ENCODE data around the gene STPG3.

Gene STPG3

GRCh38 chr9:137273611-137274320 is 22.7 kb downstream of the STPG3 start:
- in situ Hi-C loops (cut with MboI; ENCODE audit: low pct_unique_long_range_greater_than_20kb, low sequenced_read_pairs): no loop called here
- no peak for DNase-seq

DNA sequence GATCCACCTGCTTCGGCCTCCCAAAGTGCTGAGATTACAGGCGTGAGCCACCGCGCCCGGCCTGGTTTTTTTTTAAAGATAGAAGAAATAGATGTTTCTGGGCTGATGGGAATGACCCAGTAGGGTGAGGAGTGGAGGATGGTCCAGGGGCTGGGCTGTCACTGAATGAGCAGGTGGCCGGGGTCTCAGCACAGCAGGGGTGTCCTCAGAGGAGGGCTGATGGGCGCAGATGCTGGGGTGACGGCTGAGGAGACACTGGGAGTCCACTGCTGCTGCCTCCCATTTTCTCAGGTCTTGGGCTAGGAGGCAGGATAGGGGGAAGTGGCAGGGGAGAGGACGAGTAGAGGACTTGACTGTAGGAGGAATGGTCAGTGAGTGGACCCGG is 24.1 kb downstream of the STPG3 start:
- in situ Hi-C loops (cut with MboI; ENCODE audit: low pct_unique_long_range_greater_than_20kb, low sequenced_read_pairs): no loop called here
- DNase-seq: no peak

DNA sequence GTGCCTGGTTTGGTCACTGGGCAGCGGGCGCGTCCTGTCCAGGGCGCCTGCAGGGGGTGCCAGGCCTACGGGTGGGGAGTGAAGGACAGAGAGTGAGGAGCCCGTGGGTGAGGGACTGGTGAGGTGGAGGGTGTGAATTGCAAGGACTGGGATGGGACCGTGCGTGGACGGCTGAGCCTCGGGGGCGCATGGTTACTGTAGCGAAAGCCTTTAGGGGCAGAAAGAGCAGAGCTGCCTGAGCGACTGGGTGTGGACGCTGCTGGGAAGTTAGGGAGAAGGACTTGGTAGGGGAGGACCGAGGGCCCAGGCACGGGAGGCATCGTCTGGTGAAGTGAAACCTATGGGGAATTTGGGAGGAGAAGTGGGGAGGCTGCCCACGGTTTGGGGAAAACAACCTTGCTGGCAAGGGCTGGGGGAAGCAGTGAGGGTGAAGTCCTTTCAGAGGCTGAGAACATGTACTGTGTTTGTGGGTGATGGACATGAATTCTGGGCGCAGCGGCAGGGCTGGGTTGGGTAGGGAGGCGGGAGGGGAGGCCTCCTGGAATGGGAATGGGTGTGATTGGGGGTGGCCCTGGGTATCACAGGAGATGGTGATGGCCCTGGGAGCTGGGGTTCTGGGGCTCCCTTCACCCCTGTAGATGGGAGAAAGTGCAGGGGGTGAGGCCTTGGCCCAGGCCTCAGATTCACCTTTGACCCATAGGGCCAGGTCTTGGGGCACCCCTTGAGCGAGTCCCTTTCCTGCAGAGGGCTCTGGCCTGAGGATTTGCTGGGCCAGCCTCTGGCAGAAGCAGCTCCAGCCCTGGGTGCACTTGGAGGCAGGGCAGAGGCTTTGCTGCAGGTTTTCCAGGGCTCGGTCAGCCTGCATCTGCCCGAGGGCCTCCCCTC is 24.7 kb downstream of the STPG3 start:
- no peak for DNase-seq
- in situ Hi-C loops (cut with MboI; ENCODE audit: low pct_unique_long_range_greater_than_20kb, low sequenced_read_pairs): no loop called here

GRCh38 chr9:137276473-137277328 is 25.6 kb downstream of the STPG3 start:
- DNase-seq: peak; percentile 91
- in situ Hi-C loops (cut with MboI; ENCODE audit: low pct_unique_long_range_greater_than_20kb, low sequenced_read_pairs): no loop called here

GRCh38 chr9:137277329-137278041 is 26.4 kb downstream of the STPG3 start, which contains the start of gene TOR4A:
TOR4A (plus strand) TSS chr9:137277726; CDS start chr9:137278690, 964 bp downstream.
- in situ Hi-C loops (cut with MboI; ENCODE audit: low pct_unique_long_range_greater_than_20kb, low sequenced_read_pairs): no loop called here
- peak; percentile 85 for DNase-seq

- DNase-seq: no peak
- in situ Hi-C loops (cut with MboI; ENCODE audit: low pct_unique_long_range_greater_than_20kb, low sequenced_read_pairs): no loop called here
Measured at GRCh38 chr9:137278061-137278701, 27.1 kb downstream of the STPG3 start.

GRCh38 chr9:137278721-137279711 is 27.9 kb downstream of the STPG3 start:
- DNase-seq: no peak
- in situ Hi-C loops (cut with MboI; ENCODE audit: low pct_unique_long_range_greater_than_20kb, low sequenced_read_pairs): no loop called here

DNA sequence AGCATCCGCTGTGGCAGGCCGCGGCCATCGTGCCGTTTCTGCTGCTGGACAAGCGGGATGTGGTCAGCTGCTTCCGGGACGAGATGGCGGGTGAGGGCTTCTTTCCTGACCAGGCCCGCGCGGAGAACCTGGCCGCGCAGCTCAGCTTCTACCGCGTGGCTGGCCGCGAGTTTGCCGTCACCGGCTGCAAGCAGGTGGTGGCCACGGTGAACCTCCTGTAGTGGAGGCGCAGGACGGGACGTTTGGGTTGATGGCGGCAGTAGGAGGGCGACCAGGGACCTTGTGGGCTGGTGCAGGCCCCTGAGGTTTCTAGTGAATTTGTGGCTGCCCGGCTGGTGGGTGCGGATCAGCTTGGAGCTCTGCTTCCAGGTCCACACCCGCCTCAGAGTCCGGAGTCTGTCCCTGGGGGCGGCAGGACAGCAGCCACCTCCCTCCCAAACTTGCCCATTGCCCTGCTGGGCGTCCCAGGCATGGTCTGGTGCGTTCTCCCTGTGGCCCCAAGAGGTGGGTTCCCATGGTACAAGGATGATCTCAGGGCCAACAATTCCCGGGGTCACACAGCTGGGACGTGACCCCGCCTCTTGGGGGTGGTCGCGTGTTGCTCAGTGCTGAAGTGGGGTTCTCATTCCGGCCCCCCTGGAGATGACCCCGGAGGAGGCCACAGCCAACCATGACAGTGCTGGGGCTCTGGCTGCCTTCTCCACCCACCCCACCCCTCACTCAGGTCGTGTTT is 28.8 kb downstream of the STPG3 start:
- no peak for DNase-seq
- in situ Hi-C loops (cut with MboI; ENCODE audit: low pct_unique_long_range_greater_than_20kb, low sequenced_read_pairs): no loop called here

DNA sequence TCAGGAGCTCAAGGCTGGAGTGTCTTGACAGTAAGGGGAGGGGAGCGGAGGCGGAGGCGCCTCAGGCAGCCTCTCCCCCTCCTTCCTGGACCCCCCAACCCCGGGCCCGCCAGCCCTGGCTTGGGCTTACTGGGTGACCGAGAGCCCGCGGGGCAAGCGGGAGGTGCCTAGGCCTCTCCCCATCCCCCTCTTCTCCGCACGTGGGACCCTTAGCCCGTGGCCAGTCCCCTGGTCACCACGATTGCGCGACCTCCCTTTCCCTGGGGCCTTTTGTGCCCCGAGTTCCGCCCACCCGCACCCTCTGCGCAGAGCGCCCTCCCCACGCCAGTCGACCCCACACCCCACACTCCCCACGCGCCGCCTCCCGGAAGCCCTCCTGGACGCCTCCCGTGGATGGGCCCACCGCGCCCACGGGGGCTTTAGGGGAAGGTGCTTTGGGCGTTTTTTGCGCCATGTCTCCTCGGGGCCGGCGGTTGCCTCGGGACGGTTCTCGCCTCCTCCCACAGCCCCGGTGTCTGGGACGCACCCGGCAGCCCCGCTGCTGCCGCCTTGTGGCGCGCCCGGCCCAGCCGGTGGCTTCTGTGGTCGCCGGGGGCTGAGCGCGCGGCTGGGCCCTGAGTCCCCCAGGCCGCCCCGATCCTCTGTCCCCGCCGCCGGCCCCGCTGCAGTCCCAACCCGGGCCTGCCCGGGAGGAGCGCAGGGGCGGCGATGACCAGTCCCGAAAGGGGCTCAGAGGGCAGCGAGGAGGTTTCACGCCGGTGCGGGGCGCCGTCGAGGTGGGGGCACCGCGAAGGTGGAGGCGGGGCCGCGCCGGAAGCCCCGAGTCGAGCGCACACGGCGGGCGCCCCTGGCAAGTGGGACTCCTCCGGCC is 29.6 kb downstream of the STPG3 start:
- DNase-seq: no peak
- in situ Hi-C loops (cut with MboI; ENCODE audit: low pct_unique_long_range_greater_than_20kb, low sequenced_read_pairs): no loop called here

GRCh38 chr9:137281345-137282116 is 30.4 kb downstream of the STPG3 start:
- in situ Hi-C loops (cut with MboI; ENCODE audit: low pct_unique_long_range_greater_than_20kb, low sequenced_read_pairs): no loop called here
- DNase-seq: no peak

DNA sequence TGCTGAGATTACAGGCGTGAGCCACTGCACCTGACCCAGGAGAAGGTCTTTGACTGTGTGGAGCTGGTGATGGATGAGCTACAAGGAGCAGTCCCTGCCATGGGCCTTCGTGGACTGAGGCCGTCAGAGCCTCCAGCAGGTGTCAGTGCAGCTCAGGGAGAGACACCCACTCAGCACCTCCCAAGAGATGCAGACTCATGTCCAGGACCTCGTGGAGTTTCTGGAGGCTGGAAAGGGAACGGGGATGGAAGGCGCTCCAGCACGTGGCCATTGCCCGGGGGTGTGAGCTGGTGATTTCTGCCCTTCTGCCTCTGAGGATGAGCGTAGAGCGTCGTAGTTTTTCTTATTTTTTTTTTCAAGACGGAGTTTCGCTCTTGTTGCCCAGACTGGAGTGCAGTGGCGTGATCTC is 35.9 kb downstream of the STPG3 start:
- peak; percentile 83 for DNase-seq
- in situ Hi-C loops (cut with MboI; ENCODE audit: low pct_unique_long_range_greater_than_20kb, low sequenced_read_pairs): no loop called here

DNA sequence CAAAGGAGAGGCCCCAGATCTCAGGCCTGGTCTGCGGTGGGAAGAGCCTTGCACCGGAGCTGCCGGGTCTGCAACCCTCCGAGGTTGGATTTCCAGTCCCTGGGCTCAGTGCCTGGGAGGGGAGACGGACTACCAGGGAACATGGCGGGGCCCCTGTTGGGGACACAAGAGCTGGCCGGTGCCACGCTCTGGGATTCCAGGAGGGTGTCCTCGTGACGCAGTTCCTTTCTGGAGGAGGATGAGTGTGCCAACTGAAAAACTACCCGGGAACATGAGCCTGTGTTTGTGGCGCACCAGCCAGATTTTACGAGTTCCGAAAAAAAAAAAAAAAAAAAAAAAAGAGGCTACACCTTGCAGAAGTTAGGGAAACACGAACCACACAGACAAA is 42.0 kb downstream of the STPG3 start:
- DNase-seq: no peak
- in situ Hi-C loops (cut with MboI; ENCODE audit: low pct_unique_long_range_greater_than_20kb, low sequenced_read_pairs): loop anchor here (10.0 kb wide), 1 partner anchor 112 kb away; no protein-coding TSS in a partner anchor

DNA sequence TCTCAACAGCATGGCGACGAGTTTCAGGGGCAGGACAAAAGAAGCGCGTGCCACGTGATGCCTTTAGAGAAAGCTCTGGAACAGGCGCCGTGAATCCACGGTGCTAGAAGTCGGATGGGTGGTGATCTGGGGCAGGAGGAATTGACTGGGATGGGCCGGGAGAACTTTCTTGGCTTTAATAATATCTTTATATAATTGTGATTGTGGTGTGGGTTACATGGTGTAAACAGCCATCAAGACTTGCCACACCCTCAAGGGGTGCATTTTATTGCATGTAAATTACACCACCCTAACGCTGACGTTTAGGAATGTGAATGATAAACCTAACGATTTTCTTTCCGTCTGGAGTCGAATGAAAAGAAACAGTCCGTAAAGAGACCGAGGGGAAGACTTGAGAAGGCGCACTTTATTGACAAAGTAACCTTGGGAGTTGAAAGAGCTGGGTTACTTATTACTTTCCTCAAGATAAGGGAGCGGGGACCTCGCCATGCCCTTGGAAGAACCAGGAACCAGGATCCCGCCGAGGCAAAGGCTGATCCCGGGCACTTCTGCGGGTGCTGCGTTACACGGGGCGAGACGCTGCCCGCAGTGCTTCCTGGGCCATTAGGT is 42.5 kb downstream of the STPG3 start:
- DNase-seq: no peak
- in situ Hi-C loops (cut with MboI; ENCODE audit: low pct_unique_long_range_greater_than_20kb, low sequenced_read_pairs): loop anchor here (10.0 kb wide), 1 partner anchor 111 kb away; no protein-coding TSS in a partner anchor

DNA sequence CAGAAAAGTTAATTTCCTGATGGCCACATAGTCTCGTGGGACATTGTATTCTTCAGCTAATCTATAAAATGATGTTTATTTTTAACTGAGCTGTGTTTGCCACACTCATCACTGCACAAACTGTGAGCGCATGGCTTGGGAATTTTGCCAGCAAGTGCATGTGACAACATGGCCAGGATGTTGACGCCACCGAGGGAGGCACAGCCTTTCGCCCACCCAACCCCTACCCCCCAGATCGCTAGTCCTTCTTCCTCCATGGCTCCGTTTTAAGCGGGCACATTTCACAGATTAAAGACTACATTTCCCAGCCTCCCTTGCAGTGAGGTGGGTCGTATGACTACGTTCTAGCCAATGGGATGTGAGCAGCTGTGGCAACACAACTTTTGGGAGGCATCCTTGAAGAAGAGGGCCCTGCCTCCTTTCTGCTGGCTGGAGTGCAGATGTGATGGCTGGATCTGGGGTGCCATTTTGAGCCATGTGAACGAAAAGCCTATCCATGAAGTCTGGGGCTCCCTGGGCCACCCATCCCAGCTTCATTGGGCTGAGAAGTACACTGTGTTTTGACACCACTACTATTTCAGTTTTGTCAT is 43.1 kb downstream of the STPG3 start:
- in situ Hi-C loops (cut with MboI; ENCODE audit: low pct_unique_long_range_greater_than_20kb, low sequenced_read_pairs): loop anchor here (10.0 kb wide), 1 partner anchor 111 kb away; no protein-coding TSS in a partner anchor
- peak; percentile 63 for DNase-seq
